PC-3 (cell line): Measurements from ENCODE around the gene IQCN.

ENCODE experiments used
- CTCF ChIP-seq: fragments of 300-600 bp; sonication (generic); conservative IDR thresholded peaks from 2 replicates; pipeline ENCODE4 v1.5.1; 2017; ENCODE audit warnings: antibody characterized with exemption, low read depth, mild to moderate bottlenecking, low read length
- EZH2 ChIP-seq: fragments of 300-600 bp; sonication (generic); IDR thresholded peaks from one replicate; pipeline ENCODE4 v1.6.1; 2017; ENCODE audit warnings: antibody characterized with exemption, mild to moderate bottlenecking, low read length; ENCODE audit not compliant: unreplicated experiment
- EZH2phosphoT487 ChIP-seq: fragments of 300-600 bp; sonication (generic); IDR thresholded peaks from 2 replicates; pipeline ENCODE4 v1.6.1; 2018; ENCODE audit warnings: mild to moderate bottlenecking, antibody characterized with exemption, low read length, borderline replicate concordance

GRCh38 chr19:18245297-18245696 is 29.0 kb downstream of the IQCN start:
- TF ChIP-seq CTCF (no peak), EZH2 (no peak), EZH2phosphoT487 (no peak)
